C4-2B (cell line): Measurements from ENCODE around the gene ERI2.

ENCODE experiments used
- CTCF ChIP-seq: fragments of 450-650 bp; conservative IDR thresholded peaks from 2 replicates; pipeline ENCODE4 v1.5.1; 2017; ENCODE audit warnings: mild to moderate bottlenecking
- ZFX ChIP-seq: fragments of 450-650 bp; IDR thresholded peaks from 2 replicates; pipeline ENCODE4 v1.6.1; 2017

- TF ChIP-seq CTCF (no peak), ZFX (no peak)
Observed at GRCh38 chr16:20760346-20760745, 45.9 kb downstream of the ERI2 start.
